Endothelial cell of umbilical vein (primary cell): ENCODE measurements around the gene SCAND1. TPM values are rescaled to one million over a fixed set of nuclear protein-coding genes. Genes with fewer than 3 reads are reported as not detected.

ENCODE experiments used
- BruUV-seq: library from RNA; stranded (reverse); fragments of 400-500 nt; replicated peaks from 2 replicates; lab custom pipeline; 2021; lab: Mats Ljungman, UMichigan
- CTCF ChIA-PET: fragments of 300-600, 350-600 bp; sonication (Branson Sonifier 250); formaldehyde crosslinking; loops from one replicate; lab custom pipeline; 2021; ENCODE audit warnings: antibody characterized with exemption, inconsistent platforms; lab: Charles Lee
- POLR2A ChIA-PET: fragments of 300-600, 350-600 bp; sonication (Branson Sonifier 250); formaldehyde crosslinking; loops from one replicate; lab custom pipeline; 2021; ENCODE audit warnings: antibody characterized with exemption, inconsistent platforms; lab: Charles Lee
- DNase-seq: peaks from one replicate; pipeline ENCODE4 v3.0.0-alpha.2; 2011; ENCODE audit warnings: low read depth, low spot score
- FAIRE-seq: peaks from 2 replicates; lab custom pipeline; 2011; peaks lifted over from hg19 to GRCh38; lab: Jason Lieb, UNC
- H2AFZ ChIP-seq: 2 replicates; pipeline ENCODE4 v1.6.0; 2012; ENCODE audit warnings: low read depth, low read length, control low read depth, inconsistent platforms
- H3K27ac ChIP-seq: 2 replicates; pipeline ENCODE4 v1.5.1; 2011; ENCODE audit warnings: low read depth, mild to moderate bottlenecking, control low read depth, low read length, moderate library complexity; ENCODE audit not compliant: insufficient read depth
- H3K27me3 ChIP-seq, 2 experiments: 2 replicates each; pipeline versions ENCODE4 v1.6.0 to v1.6.1; 2011; ENCODE audit warnings: low read length in 2 of 2, mixed read lengths in 1 of 2; ENCODE audit not compliant: control insufficient read depth in 2 of 2, insufficient read depth in 2 of 2
- H3K36me3 ChIP-seq, 2 experiments: 2 replicates in 1 of 2; 3 replicates in 1 of 2; pipeline ENCODE4 v1.5.1; 2011; ENCODE audit warnings: low read length in 2 of 2, mild to moderate bottlenecking in 1 of 2, moderate library complexity in 1 of 2; ENCODE audit not compliant: control insufficient read depth in 2 of 2, insufficient read depth in 2 of 2; ENCODE audit errors: extremely low read depth in 1 of 2
- H3K4me1 ChIP-seq: 3 replicates; pipeline ENCODE4 v1.5.1; 2011; ENCODE audit warnings: mild to moderate bottlenecking, low read length; ENCODE audit not compliant: control insufficient read depth, insufficient read depth; ENCODE audit errors: extremely low read depth
- H3K4me2 ChIP-seq: 2 replicates; pipeline ENCODE4 v1.6.1; 2011; ENCODE audit warnings: low read length, control low read depth, mixed read lengths; ENCODE audit not compliant: insufficient read depth
- H3K4me3 ChIP-seq, 3 experiments: fragments of 200-600 bp in 1 of 3; sonication (generic), shearing (Covaris generic) in 1 of 3; replicated peaks in 1 of 3; 2 replicates each; pipeline ENCODE4 v1.5.1; 2011 to 2016; ENCODE audit warnings: control low read depth in 3 of 3, low read length in 3 of 3, mild to moderate bottlenecking in 2 of 3, inconsistent platforms in 1 of 3, low read depth in 1 of 3, moderate library complexity in 1 of 3; ENCODE audit not compliant: insufficient read depth in 1 of 3
- H3K79me2 ChIP-seq: 2 replicates; pipeline ENCODE4 v1.6.0; 2012; ENCODE audit warnings: low read length, inconsistent platforms; ENCODE audit not compliant: control insufficient read depth, insufficient read depth
- H3K9ac ChIP-seq: replicated peaks from 2 replicates; pipeline ENCODE3; 2011; ENCODE audit warnings: low read length, control low read depth; ENCODE audit not compliant: insufficient read depth; ENCODE audit errors: extremely low read depth
- H3K9me1 ChIP-seq: replicated peaks from 3 replicates; pipeline ENCODE4 v1.6.0; 2011; ENCODE audit warnings: mild to moderate bottlenecking, low read length; ENCODE audit not compliant: control insufficient read depth, insufficient read depth; ENCODE audit errors: extremely low read depth
- H3K9me3 ChIP-seq: replicated peaks from 2 replicates; pipeline ENCODE4 v1.5.1; 2012; ENCODE audit warnings: low read length, inconsistent platforms; ENCODE audit not compliant: control insufficient read depth, insufficient read depth
- H4K20me1 ChIP-seq: replicated peaks from 2 replicates; pipeline ENCODE3; 2011; ENCODE audit warnings: mild to moderate bottlenecking, low read length; ENCODE audit not compliant: control insufficient read depth, insufficient read depth; ENCODE audit errors: extremely low read depth
- EZH2 ChIP-seq: IDR thresholded peaks from 2 replicates; pipeline ENCODE4 v1.6.1; 2012; ENCODE audit warnings: borderline replicate concordance, low read depth, mild to moderate bottlenecking, moderate library complexity, low read length, inconsistent platforms; ENCODE audit not compliant: severe bottlenecking
- FOS ChIP-seq: IDR thresholded peaks from 2 replicates; pipeline ENCODE4 v1.6.1; 2011; ENCODE audit warnings: mild to moderate bottlenecking, low read length, moderate library complexity, borderline replicate concordance; ENCODE audit not compliant: insufficient read depth
- GATA2 ChIP-seq: IDR thresholded peaks from 2 replicates; pipeline ENCODE4 v1.7.0; 2011; ENCODE audit warnings: low read depth, mild to moderate bottlenecking, moderate library complexity, mixed read lengths, low read length; ENCODE audit not compliant: insufficient read length, insufficient read depth
- JUN ChIP-seq: IDR thresholded peaks from 2 replicates; pipeline ENCODE4 v1.6.1; 2011; ENCODE audit warnings: borderline replicate concordance, low read depth; ENCODE audit not compliant: insufficient read length, insufficient read depth
- MYC ChIP-seq: IDR thresholded peaks from one replicate; pipeline ENCODE4 v1.6.1; 2011; ENCODE audit warnings: mild to moderate bottlenecking, low read depth, low read length
- POLR2A ChIP-seq: IDR thresholded peaks from 2 replicates; pipeline ENCODE4 v1.6.1; 2012; ENCODE audit warnings: low read depth, mild to moderate bottlenecking, control low read depth, low read length
- POLR2AphosphoS5 ChIP-seq: IDR thresholded peaks from 2 replicates; pipeline ENCODE4 v1.6.1; 2012; ENCODE audit warnings: low read depth, mild to moderate bottlenecking, control low read depth, low read length, moderate library complexity; ENCODE audit not compliant: insufficient read depth
- dilution Hi-C: fragments of 300-500 bp; cut with MboI; formaldehyde crosslinking; loops from one replicate; pipeline ENCODE4 v1.15.0; 2019; ENCODE audit warnings: low sequenced_read_pairs; ENCODE audit not compliant: extremely low pct_ligation_motif_present
- intact Hi-C: fragments of 100-400 bp; cut with micrococcal nuclease; formaldehyde crosslinking; loops from one replicate; pipeline ENCODE4 v1.10.0; 2022
- polyA plus RNA-seq, 4 experiments: library from polyadenylated mRNA; depleted of rRNA in 3 of 4; stranded (reverse) in 3 of 4; unstranded in 1 of 4; fragments of >200 nt; gene quantifications; 2 replicates each; pipeline versions ENCODE4 v1.2.1 to v1.2.3, GENCODE V29; 2011 to 2012; ENCODE audit warnings: missing spikeins in 1 of 4
- total RNA-seq: library from RNA; stranded (reverse); gene quantifications from 2 replicates; pipeline ENCODE4 v1.2.3, GENCODE V29; 2021
- TF ChIP-seq, protein P1 (sequence below), 2 donors: IDR thresholded peaks; 1 replicate in 1 of 2; 2 replicates in 1 of 2; pipeline ENCODE4 v1.5.1; 2011; ENCODE audit warnings: low read length in 2 of 2, mild to moderate bottlenecking in 2 of 2, moderate library complexity in 2 of 2, control low read depth in 1 of 2, inconsistent platforms in 1 of 2, low read depth in 1 of 2; ENCODE audit not compliant: insufficient read depth in 1 of 2; ENCODE audit errors: extremely low read depth in 1 of 2
- TF ChIP-seq, protein P2 (sequence below): IDR thresholded peaks from 2 replicates; pipeline ENCODE4 v1.6.1; 2011; ENCODE audit not compliant: insufficient read depth, insufficient read length

The SCAND1 gene
- total and polyA plus RNA-seq, 2 donors (not counting 3 experiments of a cell fraction or from before 2014, with no cell fraction given): 83.5 to 85.7 TPM

DNA sequence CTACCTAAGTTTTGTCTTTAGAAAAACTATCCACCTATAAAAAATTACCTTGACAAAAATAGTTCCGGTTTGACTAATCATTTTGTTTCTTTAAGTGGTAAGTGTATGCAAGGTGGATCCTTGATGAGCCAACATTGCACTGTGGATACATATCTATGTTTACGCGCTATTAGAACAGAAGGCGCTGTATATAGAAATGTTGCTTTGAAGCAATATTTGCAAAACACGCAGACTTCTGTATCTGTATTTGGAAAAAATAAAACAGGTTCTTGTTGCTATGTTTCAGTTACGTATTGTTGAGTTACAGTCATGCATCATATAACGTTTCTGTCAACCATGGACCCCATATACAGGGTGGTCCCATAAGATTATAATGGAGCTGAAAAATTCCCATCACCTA, 4.2 kb downstream of the SCAND1 start:
- ChIA-PET CTCF (interaction anchor here (1.0 kb wide), 1 partner anchor 41 kb away, joined by 3 read pairs; no protein-coding TSS in a partner anchor), POLR2A (no interaction called here)
- no TSS peak for BruUV-seq
- intact Hi-C loops: loop anchor here (5.0 kb wide), 2 partner anchors 183 to 333 kb away; partner anchors contain the start of gene SPAG4
- Histone ChIP-seq H3K36me3 (peaks cover 0 to 9% of the 10 kb centered on the region in 2 experiments), H4K20me1 (no peaks in the 10 kb centered on the region), H3K4me3 (no peak overlapping the region), H3K79me2 (peaks cover 20% of the 10 kb centered on the region), H3K4me1 (peaks cover 13% of the 10 kb centered on the region), H3K9ac (no peak overlapping the region), H3K27ac (no peak overlapping the region), H3K4me2 (no peak overlapping the region), H3K27me3 (no peaks in the 10 kb centered on the region), H3K9me3 (no peaks in the 10 kb centered on the region), H2AFZ (no peak overlapping the region), H3K9me1 (no peaks in the 10 kb centered on the region)
- dilution Hi-C loops: no loop called here
- DNase-seq: no peak
- no peak for FAIRE-seq
- TF ChIP-seq POLR2A (no peak), GATA2 (no peak), POLR2AphosphoS5 (no peak), MYC (no peak), JUN (no peak), FOS (no peak), EZH2 (no peak)
- TF ChIP-seq, protein P1, sequence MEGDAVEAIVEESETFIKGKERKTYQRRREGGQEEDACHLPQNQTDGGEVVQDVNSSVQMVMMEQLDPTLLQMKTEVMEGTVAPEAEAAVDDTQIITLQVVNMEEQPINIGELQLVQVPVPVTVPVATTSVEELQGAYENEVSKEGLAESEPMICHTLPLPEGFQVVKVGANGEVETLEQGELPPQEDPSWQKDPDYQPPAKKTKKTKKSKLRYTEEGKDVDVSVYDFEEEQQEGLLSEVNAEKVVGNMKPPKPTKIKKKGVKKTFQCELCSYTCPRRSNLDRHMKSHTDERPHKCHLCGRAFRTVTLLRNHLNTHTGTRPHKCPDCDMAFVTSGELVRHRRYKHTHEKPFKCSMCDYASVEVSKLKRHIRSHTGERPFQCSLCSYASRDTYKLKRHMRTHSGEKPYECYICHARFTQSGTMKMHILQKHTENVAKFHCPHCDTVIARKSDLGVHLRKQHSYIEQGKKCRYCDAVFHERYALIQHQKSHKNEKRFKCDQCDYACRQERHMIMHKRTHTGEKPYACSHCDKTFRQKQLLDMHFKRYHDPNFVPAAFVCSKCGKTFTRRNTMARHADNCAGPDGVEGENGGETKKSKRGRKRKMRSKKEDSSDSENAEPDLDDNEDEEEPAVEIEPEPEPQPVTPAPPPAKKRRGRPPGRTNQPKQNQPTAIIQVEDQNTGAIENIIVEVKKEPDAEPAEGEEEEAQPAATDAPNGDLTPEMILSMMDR (IDR thresholded peaks at IDR 0.05; ENCODE audit: extremely low read depth in 1 of 2, insufficient read depth in 1 of 2, low read depth in 1 of 2, low read length in 2 of 2): no peak
- TF ChIP-seq, protein P2, sequence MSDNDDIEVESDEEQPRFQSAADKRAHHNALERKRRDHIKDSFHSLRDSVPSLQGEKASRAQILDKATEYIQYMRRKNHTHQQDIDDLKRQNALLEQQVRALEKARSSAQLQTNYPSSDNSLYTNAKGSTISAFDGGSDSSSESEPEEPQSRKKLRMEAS: no peak
